IMR-90 (cell line): ENCODE results near the gene APP. TPM values are rescaled to one million over a fixed set of nuclear protein-coding genes. Genes with fewer than 3 reads are reported as not detected.
A peak's percentile ranks its signal among the peaks of the same experiment; 100 is the strongest.

ENCODE experiments used
- ATAC-seq: fragments of 200-7000 bp; cut with Tn5 transposase; 2 replicates; pipeline ENCODE4 v1.9.1; 2020; ENCODE audit warnings: low read depth, mild to moderate bottlenecking, moderate library complexity
- BruUV-seq: library from RNA; stranded (reverse); fragments of 400-500 nt; replicated peaks from 2 replicates; lab custom pipeline; 2021; lab: Mats Ljungman, UMichigan
- CTCF ChIA-PET: fragments of 300-600 bp; formaldehyde crosslinking; extraction: SDS; loops from one replicate; lab custom pipeline; 2021; ENCODE audit warnings: antibody characterized with exemption; lab: Yijun Ruan, JAX
- POLR2A ChIA-PET: fragments of 300-600 bp; sonication (Branson Sonifier 250); formaldehyde crosslinking; loops from one replicate; lab custom pipeline; 2022; ENCODE audit warnings: antibody characterized with exemption; ENCODE audit not compliant: unreplicated experiment; lab: Charles Lee
- DNase-seq: peaks from one replicate; pipeline ENCODE4 v3.0.0; 2013
- H2AFZ ChIP-seq: replicated peaks from 2 replicates; pipeline ENCODE3; 2013; ENCODE audit warnings: low read length, mild to moderate bottlenecking; ENCODE audit not compliant: poor library complexity
- H2AK5ac ChIP-seq: 2 replicates; pipeline ENCODE4 v1.6.1; 2013; ENCODE audit warnings: low read depth, low read length, inconsistent platforms
- H2AK9ac ChIP-seq: replicated peaks from 2 replicates; pipeline ENCODE3; 2013; ENCODE audit warnings: mild to moderate bottlenecking, low read depth, low read length, moderate library complexity; ENCODE audit not compliant: poor library complexity
- H2BK120ac ChIP-seq: 2 replicates; pipeline ENCODE4 v1.6.1; 2013; ENCODE audit warnings: low read depth, low read length, inconsistent platforms
- H2BK15ac ChIP-seq: 3 replicates; pipeline ENCODE4 v1.6.1; 2013; ENCODE audit warnings: low read depth, low read length, inconsistent platforms
- H2BK20ac ChIP-seq: 2 replicates; pipeline ENCODE4 v1.6.1; 2013; ENCODE audit warnings: low read depth, mild to moderate bottlenecking, inconsistent platforms, low read length, moderate library complexity
- H2BK5ac ChIP-seq: 2 replicates; pipeline ENCODE4 v1.6.1; 2013; ENCODE audit warnings: mild to moderate bottlenecking, low read depth, low read length, inconsistent platforms; ENCODE audit not compliant: poor library complexity, severe bottlenecking
- H3K14ac ChIP-seq: replicated peaks from 2 replicates; pipeline ENCODE4 v1.6.1; 2013; ENCODE audit warnings: low read depth, low read length, inconsistent platforms
- H3K18ac ChIP-seq: 2 replicates; pipeline ENCODE4 v1.6.1; 2013; ENCODE audit warnings: low read depth, low read length, control low read depth
- H3K23ac ChIP-seq: 2 replicates; pipeline ENCODE4 v1.6.1; 2013; ENCODE audit warnings: low read depth, low read length, inconsistent platforms
- H3K27ac ChIP-seq: 2 replicates; pipeline ENCODE4 v1.5.1; 2013; ENCODE audit warnings: mild to moderate bottlenecking, control low read depth, low read length; ENCODE audit not compliant: insufficient read depth
- H3K27me3 ChIP-seq: 2 replicates; pipeline ENCODE4 v1.6.1; 2013; ENCODE audit warnings: low read length; ENCODE audit not compliant: control insufficient read depth, insufficient read depth
- H3K36me3 ChIP-seq: 2 replicates; pipeline ENCODE4 v1.6.1; 2013; ENCODE audit warnings: low read length, mixed read lengths; ENCODE audit not compliant: control insufficient read depth, insufficient read depth
- H3K4ac ChIP-seq: 2 replicates; pipeline ENCODE4 v1.6.1; 2013; ENCODE audit warnings: low read depth, low read length, inconsistent platforms
- H3K4me1 ChIP-seq: 2 replicates; pipeline ENCODE4 v1.6.1; 2013; ENCODE audit warnings: low read length, mixed read lengths; ENCODE audit not compliant: control insufficient read depth, insufficient read depth
- H3K4me2 ChIP-seq: 2 replicates; pipeline ENCODE4 v1.6.1; 2013; ENCODE audit warnings: low read depth, mild to moderate bottlenecking, control low read depth, low read length, moderate library complexity
- H3K4me3 ChIP-seq: 2 replicates; pipeline ENCODE4 v1.5.1; 2013; ENCODE audit warnings: low read depth, mild to moderate bottlenecking, control low read depth, low read length, moderate library complexity; ENCODE audit not compliant: insufficient read depth
- H3K56ac ChIP-seq: 2 replicates; pipeline ENCODE4 v1.6.1; 2013; ENCODE audit warnings: low read length, inconsistent platforms; ENCODE audit not compliant: insufficient read depth; ENCODE audit errors: extremely low read depth
- H3K79me1 ChIP-seq, 2 experiments: 2 replicates each; pipeline ENCODE4 v1.6.1; 2013; ENCODE audit warnings: low read length in 2 of 2, inconsistent platforms in 1 of 2, low read depth in 1 of 2
- H3K9ac ChIP-seq: 2 replicates; pipeline ENCODE4 v1.6.1; 2013; ENCODE audit warnings: low read depth, low read length, control low read depth
- H3K9me1 ChIP-seq: 2 replicates; pipeline ENCODE4 v1.6.1; 2013; ENCODE audit warnings: low read length, inconsistent platforms; ENCODE audit not compliant: insufficient read depth
- H3K9me3 ChIP-seq: 2 replicates; pipeline ENCODE4 v1.6.1; 2013; ENCODE audit warnings: low read length; ENCODE audit not compliant: control insufficient read depth, insufficient read depth
- H4K20me1 ChIP-seq: 2 replicates; pipeline ENCODE4 v1.6.1; 2013; ENCODE audit warnings: low read length, inconsistent platforms; ENCODE audit not compliant: insufficient read depth
- H4K5ac ChIP-seq: 2 replicates; pipeline ENCODE4 v1.6.1; 2013; ENCODE audit warnings: mild to moderate bottlenecking, low read depth, low read length, control low read depth
- H4K8ac ChIP-seq, 2 experiments: 2 replicates each; pipeline ENCODE4 v1.6.1; 2013; ENCODE audit warnings: low read depth in 2 of 2, low read length in 2 of 2, control low read depth in 1 of 2, inconsistent platforms in 1 of 2
- H4K91ac ChIP-seq: 2 replicates; pipeline ENCODE4 v1.6.1; 2013; ENCODE audit warnings: low read depth, low read length, inconsistent platforms; ENCODE audit not compliant: insufficient read depth
- BHLHE40 ChIP-seq: fragments of 150-350 bp; IDR thresholded peaks from 2 replicates; pipeline ENCODE4 v1.6.1; 2016; ENCODE audit warnings: mild to moderate bottlenecking, low read depth, low read length
- CEBPB ChIP-seq: IDR thresholded peaks from 2 replicates; pipeline ENCODE4 v1.6.1; 2012; ENCODE audit warnings: low read depth, low read length, improper control_type of control experiment
- CHD1 ChIP-seq: IDR thresholded peaks from 2 replicates; pipeline ENCODE4 v1.6.1; 2012; ENCODE audit warnings: low read depth, low read length, improper control_type of control experiment
- FOS ChIP-seq: fragments of 150-350 bp; IDR thresholded peaks from 2 replicates; pipeline ENCODE4 v1.6.1; 2016; ENCODE audit warnings: low read depth, low read length
- MAFK ChIP-seq: IDR thresholded peaks from 2 replicates; pipeline ENCODE4 v1.6.1; 2012; ENCODE audit warnings: low read depth, low read length, improper control_type of control experiment
- MAZ ChIP-seq: IDR thresholded peaks from 2 replicates; pipeline ENCODE4 v1.6.1; 2012; ENCODE audit warnings: low read depth, mild to moderate bottlenecking, low read length, improper control_type of control experiment, moderate library complexity, borderline replicate concordance
- MXI1 ChIP-seq: IDR thresholded peaks from 2 replicates; pipeline ENCODE4 v1.6.1; 2012; ENCODE audit warnings: low read depth, mild to moderate bottlenecking, low read length, moderate library complexity, borderline replicate concordance
- NFE2L2 ChIP-seq: fragments of 150-350 bp; IDR thresholded peaks from 2 replicates; pipeline ENCODE4 v1.6.1; 2016; ENCODE audit warnings: low read depth, mild to moderate bottlenecking, low read length
- POLR2A ChIP-seq: IDR thresholded peaks from 2 replicates; pipeline ENCODE4 v1.6.1; 2012; ENCODE audit warnings: mild to moderate bottlenecking, low read depth, low read length
- RAD21 ChIP-seq: IDR thresholded peaks from 2 replicates; pipeline ENCODE4 v1.6.1; 2012; ENCODE audit warnings: low read length, improper control_type of control experiment
- RCOR1 ChIP-seq: IDR thresholded peaks from 2 replicates; pipeline ENCODE4 v1.6.1; 2012; ENCODE audit warnings: mild to moderate bottlenecking, low read length, improper control_type of control experiment; ENCODE audit not compliant: insufficient replicate concordance
- RFX5 ChIP-seq: IDR thresholded peaks from 2 replicates; pipeline ENCODE4 v1.8.0; 2012; ENCODE audit warnings: low read depth, mild to moderate bottlenecking, low read length, moderate library complexity
- SMC3 ChIP-seq: fragments of 150-350 bp; IDR thresholded peaks from 2 replicates; pipeline ENCODE4 v1.6.1; 2016; ENCODE audit warnings: low read depth, mild to moderate bottlenecking, antibody characterized with exemption, low read length, moderate library complexity
- WGBS, 2 experiments: methylation state at CpG; one replicate each; pipeline versions ENCODE4 v1.1.5 to v1.1.7; 2013; ENCODE audit warnings: missing lambda C conversion rate in 2 of 2; ENCODE audit not compliant: insufficient read length in 1 of 2; ENCODE audit errors: extremely low coverage in 2 of 2; 5-methylcytosine and 5-hydroxymethylcytosine counted together
- dilution Hi-C: fragments of 300-500 bp; cut with HindIII; formaldehyde crosslinking; loops from one replicate; pipeline ENCODE4 v1.14.3; 2018; ENCODE audit warnings: low sequenced_read_pairs; ENCODE audit not compliant: unreplicated experiment
- in situ Hi-C: fragments of 300-500 bp; cut with MboI; formaldehyde crosslinking; loops from 3 replicates; pipeline ENCODE4 v1.14.3; 2019; ENCODE audit warnings: low sequenced_read_pairs, inconsistent platforms, mixed read lengths
- intact Hi-C: fragments of 100-400 bp; cut with micrococcal nuclease; formaldehyde crosslinking; loops from 2 replicates; pipeline ENCODE4 v1.10.0; 2022
- polyA plus RNA-seq, 3 experiments: library from polyadenylated mRNA; depleted of rRNA; stranded (reverse); fragments of >200 nt; gene quantifications; 2 replicates each; pipeline ENCODE4 v1.2.3, GENCODE V29; 2012; ENCODE audit warnings: low replicate concordance in 1 of 3
- total RNA-seq: library from RNA; depleted of rRNA; stranded (reverse); fragments of >200 nt; gene quantifications from 2 replicates; pipeline ENCODE4 v1.2.3, GENCODE V29; 2012
- TF ChIP-seq, protein P1 (sequence below): conservative IDR thresholded peaks from 2 replicates; pipeline ENCODE4 v1.5.1; 2012; ENCODE audit warnings: mild to moderate bottlenecking, low read depth, low read length, improper control_type of control experiment
- TF ChIP-seq, protein P2 (sequence below): fragments of 150-350 bp; IDR thresholded peaks from 2 replicates; pipeline ENCODE4 v1.6.1; 2016; ENCODE audit warnings: low read depth, mild to moderate bottlenecking, low read length, moderate library complexity, borderline replicate concordance
- TF ChIP-seq, protein P3 (sequence below): fragments of 150-350 bp; IDR thresholded peaks from 2 replicates; pipeline ENCODE4 v1.6.1; 2017; ENCODE audit warnings: mild to moderate bottlenecking, antibody characterized with exemption, low read length, low read depth

APP gene
- total and polyA plus RNA-seq, 2 of the 4 experiments (the other 2 are of a cell fraction) = 191 to 530 TPM

DNA sequence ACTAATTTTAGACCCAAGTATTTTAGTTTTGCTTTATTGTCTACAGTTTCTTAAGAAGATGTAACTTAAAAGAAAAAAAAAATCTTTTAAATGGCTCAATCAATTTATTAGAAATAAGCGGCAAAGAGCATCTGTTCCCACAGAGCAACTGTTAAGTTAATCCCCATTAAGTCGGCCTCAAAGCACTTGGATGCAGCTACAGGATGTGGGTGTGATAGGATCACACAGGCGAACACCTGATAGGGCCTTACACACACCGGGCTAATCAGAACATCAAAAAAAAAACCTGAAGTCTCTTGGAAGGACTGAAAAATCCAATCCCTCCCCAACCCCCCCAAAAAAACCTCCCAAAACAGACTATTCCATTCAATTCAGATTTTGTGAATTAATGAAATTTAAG lies 23.0 kb downstream of the APP start:
- Histone ChIP-seq H3K27ac (no peak overlapping the region), H3K23ac (no peak overlapping the region; the same call in 1 of the 2 replicates), H3K9me3 (no peaks in the 10 kb centered on the region), H3K4ac (no peak overlapping the region), H2BK20ac (no peak overlapping the region), H3K14ac (no peak overlapping the region), H3K9ac (no peak overlapping the region), H3K18ac (no peak overlapping the region), H2AK5ac (no peak overlapping the region), H3K27me3 (no peaks in the 10 kb centered on the region), H3K4me1 (peaks cover 13% of the 10 kb centered on the region), H4K5ac (no peak overlapping the region), H3K36me3 (no peaks in the 10 kb centered on the region), H4K91ac (peak overlapping the region; percentile 53; the same call in 1 of the 2 replicates), H3K79me1 (peaks cover 42 to 55% of the 10 kb centered on the region in 2 experiments), H2AK9ac (no peak overlapping the region), H2BK5ac (no peak overlapping the region), H3K9me1 (peaks cover 16% of the 10 kb centered on the region), H2BK120ac (no peak overlapping the region), H4K20me1 (peaks cover 13% of the 10 kb centered on the region; the same call in 1 of the 2 replicates), H2AFZ (no peak overlapping the region), H3K56ac (no peak overlapping the region), H3K4me3 (no peak overlapping the region), H4K8ac (peak overlapping the region in 1 of 2 experiments; percentile 73; a peak in 1 of 4 replicates), H2BK15ac (no peak overlapping the region), H3K4me2 (no peak overlapping the region)
- no CpG with 5 or more reads among the region's 4 CpGs for WGBS, 2 experiments
- POLR2A ChIA-PET = no interaction called here
- TF ChIP-seq RFX5 (no peak), RCOR1 (no peak), CEBPB (no peak), POLR2A (no peak), SMC3 (no peak), NFE2L2 (no peak), BHLHE40 (no peak), CHD1 (no peak), RAD21 (no peak), MAFK (no peak), MAZ (no peak), MXI1 (no peak), FOS (no peak)
- TF ChIP-seq, protein P1, sequence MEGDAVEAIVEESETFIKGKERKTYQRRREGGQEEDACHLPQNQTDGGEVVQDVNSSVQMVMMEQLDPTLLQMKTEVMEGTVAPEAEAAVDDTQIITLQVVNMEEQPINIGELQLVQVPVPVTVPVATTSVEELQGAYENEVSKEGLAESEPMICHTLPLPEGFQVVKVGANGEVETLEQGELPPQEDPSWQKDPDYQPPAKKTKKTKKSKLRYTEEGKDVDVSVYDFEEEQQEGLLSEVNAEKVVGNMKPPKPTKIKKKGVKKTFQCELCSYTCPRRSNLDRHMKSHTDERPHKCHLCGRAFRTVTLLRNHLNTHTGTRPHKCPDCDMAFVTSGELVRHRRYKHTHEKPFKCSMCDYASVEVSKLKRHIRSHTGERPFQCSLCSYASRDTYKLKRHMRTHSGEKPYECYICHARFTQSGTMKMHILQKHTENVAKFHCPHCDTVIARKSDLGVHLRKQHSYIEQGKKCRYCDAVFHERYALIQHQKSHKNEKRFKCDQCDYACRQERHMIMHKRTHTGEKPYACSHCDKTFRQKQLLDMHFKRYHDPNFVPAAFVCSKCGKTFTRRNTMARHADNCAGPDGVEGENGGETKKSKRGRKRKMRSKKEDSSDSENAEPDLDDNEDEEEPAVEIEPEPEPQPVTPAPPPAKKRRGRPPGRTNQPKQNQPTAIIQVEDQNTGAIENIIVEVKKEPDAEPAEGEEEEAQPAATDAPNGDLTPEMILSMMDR = no peak
- TF ChIP-seq, protein P2, sequence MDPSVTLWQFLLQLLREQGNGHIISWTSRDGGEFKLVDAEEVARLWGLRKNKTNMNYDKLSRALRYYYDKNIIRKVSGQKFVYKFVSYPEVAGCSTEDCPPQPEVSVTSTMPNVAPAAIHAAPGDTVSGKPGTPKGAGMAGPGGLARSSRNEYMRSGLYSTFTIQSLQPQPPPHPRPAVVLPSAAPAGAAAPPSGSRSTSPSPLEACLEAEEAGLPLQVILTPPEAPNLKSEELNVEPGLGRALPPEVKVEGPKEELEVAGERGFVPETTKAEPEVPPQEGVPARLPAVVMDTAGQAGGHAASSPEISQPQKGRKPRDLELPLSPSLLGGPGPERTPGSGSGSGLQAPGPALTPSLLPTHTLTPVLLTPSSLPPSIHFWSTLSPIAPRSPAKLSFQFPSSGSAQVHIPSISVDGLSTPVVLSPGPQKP = no peak
- TF ChIP-seq, protein P3, sequence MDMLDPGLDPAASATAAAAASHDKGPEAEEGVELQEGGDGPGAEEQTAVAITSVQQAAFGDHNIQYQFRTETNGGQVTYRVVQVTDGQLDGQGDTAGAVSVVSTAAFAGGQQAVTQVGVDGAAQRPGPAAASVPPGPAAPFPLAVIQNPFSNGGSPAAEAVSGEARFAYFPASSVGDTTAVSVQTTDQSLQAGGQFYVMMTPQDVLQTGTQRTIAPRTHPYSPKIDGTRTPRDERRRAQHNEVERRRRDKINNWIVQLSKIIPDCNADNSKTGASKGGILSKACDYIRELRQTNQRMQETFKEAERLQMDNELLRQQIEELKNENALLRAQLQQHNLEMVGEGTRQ = no peak
- DNase-seq = no peak
- in situ Hi-C loops = no loop called here
- ATAC-seq = no peak
- intact Hi-C loops = no loop called here
- CTCF ChIA-PET = no interaction called here
- dilution Hi-C loops = no loop called here
- BruUV-seq = no TSS peak
